Measurements from ENCODE around the gene E2F2.
"Not testable (repeated sequence)": the region's sequence is repeated elsewhere in the genome, so short reads cannot be mapped to it uniquely, and the experiment has no call there.

The E2F2 gene

DNA sequence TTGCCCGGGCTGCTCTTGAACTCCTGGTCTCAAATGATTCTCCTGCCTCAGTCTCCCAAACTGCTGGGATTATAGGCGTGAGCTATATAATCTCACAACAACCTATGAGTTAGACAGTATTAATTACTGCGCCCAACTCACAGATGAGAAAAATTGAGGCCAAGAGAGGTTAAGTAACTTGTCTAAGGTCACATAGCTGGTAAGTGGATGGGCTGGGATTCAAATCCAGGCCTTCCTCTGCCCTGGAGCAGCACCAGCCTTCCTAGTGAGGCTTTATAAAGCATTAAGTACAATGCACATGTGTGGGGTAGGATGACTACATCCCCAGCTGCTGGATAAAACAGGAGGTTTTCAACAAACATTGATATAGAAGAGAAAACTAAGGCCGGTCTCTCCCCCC is 15.1 kb downstream of the E2F2 start:
- Mint-ChIP-seq H3K27ac (no peak overlapping the region), H3K4me1 (no peaks in the 10 kb centered on the region), H3K4me3 (no peak overlapping the region), H3K36me3 (ENCODE audit: low read depth) (peaks cover 18% of the 10 kb centered on the region), H3K9me3 (no peaks in the 10 kb centered on the region), H3K27me3 (ENCODE audit: low read depth, poor library complexity) (no peaks in the 10 kb centered on the region)
- TF ChIP-seq, protein P1, sequence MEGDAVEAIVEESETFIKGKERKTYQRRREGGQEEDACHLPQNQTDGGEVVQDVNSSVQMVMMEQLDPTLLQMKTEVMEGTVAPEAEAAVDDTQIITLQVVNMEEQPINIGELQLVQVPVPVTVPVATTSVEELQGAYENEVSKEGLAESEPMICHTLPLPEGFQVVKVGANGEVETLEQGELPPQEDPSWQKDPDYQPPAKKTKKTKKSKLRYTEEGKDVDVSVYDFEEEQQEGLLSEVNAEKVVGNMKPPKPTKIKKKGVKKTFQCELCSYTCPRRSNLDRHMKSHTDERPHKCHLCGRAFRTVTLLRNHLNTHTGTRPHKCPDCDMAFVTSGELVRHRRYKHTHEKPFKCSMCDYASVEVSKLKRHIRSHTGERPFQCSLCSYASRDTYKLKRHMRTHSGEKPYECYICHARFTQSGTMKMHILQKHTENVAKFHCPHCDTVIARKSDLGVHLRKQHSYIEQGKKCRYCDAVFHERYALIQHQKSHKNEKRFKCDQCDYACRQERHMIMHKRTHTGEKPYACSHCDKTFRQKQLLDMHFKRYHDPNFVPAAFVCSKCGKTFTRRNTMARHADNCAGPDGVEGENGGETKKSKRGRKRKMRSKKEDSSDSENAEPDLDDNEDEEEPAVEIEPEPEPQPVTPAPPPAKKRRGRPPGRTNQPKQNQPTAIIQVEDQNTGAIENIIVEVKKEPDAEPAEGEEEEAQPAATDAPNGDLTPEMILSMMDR (IDR thresholded peaks at IDR 0.05): no peak
- no peak for DNase-seq

DNA sequence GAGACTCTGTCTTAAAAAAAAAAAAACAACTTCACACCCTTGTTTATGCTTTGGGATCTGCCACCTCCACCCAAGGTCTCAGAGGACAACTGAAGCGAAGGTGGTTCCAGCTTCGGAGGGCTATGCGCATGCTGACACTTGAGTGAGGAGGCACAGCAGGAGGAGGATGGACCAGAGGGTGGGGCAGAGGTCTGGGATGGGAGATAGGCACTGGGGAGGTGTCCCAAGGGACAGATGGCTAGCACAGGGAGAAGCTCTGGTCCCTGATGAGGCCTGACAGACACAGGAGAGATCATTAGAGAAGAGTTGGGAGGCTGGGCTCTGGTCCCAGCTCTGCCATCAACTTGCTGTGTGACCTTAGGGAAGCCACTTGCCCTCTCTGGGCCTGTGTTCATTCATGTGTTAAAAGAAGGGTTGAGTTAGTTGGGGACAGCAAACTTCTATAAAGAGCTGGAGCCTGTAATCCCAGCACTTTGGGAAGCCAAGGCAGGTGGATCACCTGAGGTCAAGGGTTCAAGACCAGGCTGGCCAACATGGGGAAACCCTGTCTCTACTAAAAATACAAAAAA is 16.8 kb downstream of the E2F2 start:
- TF ChIP-seq, protein P1 (IDR thresholded peaks at IDR 0.05): no peak
- H3K4me3 Mint-ChIP-seq: no peak overlapping the region
- H3K4me1 Mint-ChIP-seq: no peaks in the 10 kb centered on the region
- no peak for DNase-seq
- no peaks in the 10 kb centered on the region for H3K27me3 Mint-ChIP-seq (ENCODE audit: low read depth, poor library complexity)
- H3K27ac Mint-ChIP-seq: no peak overlapping the region
- no peaks in the 10 kb centered on the region for H3K9me3 Mint-ChIP-seq
- H3K36me3 Mint-ChIP-seq (ENCODE audit: low read depth): peaks cover 15% of the 10 kb centered on the region

GRCh38 chr1:23509896-23510295 is 21.1 kb downstream of the E2F2 start:
- TF ChIP-seq, protein P1 (IDR thresholded peaks at IDR 0.05): no peak
- H3K27me3 Mint-ChIP-seq (ENCODE audit: low read depth, poor library complexity): no peaks in the 10 kb centered on the region
- DNase-seq: no peak
- H3K36me3 Mint-ChIP-seq (ENCODE audit: low read depth): peaks cover under 1% of the 10 kb centered on the region
- H3K4me1 Mint-ChIP-seq: no peaks in the 10 kb centered on the region
- no peak overlapping the region for H3K4me3 Mint-ChIP-seq
- no peaks in the 10 kb centered on the region for H3K9me3 Mint-ChIP-seq
- peak overlapping the region; percentile 73 for H3K27ac Mint-ChIP-seq

- no peaks in the 10 kb centered on the region for H3K27me3 Mint-ChIP-seq (ENCODE audit: low read depth, poor library complexity)
- H3K9me3 Mint-ChIP-seq: no peaks in the 10 kb centered on the region
- no peaks in the 10 kb centered on the region for H3K4me1 Mint-ChIP-seq
- no peaks in the 10 kb centered on the region for H3K36me3 Mint-ChIP-seq (ENCODE audit: low read depth)
- TF ChIP-seq, protein P1 (IDR thresholded peaks at IDR 0.05): no peak
- H3K4me3 Mint-ChIP-seq: no peak overlapping the region
- no peak overlapping the region for H3K27ac Mint-ChIP-seq
- DNase-seq: no peak
Observed at GRCh38 chr1:23506376-23507107, 24.5 kb downstream of the E2F2 start.

DNA sequence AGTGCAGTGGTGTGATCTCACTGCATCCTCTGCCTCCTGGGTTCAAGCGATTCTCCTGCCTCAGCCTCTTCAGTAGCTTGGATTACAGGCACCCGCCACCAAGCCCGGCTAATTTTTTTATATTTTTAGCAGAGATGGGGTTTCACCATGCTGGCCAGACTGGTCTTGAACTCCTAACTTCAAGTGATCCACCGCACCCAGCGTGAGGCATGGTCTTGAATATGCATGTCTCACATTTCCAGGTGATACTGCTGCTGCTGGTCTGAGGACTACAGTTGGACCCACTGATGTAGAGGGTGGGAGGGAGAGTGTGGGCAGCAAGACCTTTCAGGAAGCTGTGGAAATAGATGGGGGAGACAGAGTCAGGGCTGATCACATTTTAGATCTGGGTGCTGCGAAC is 25.2 kb downstream of the E2F2 start:
- DNase-seq: no peak
- H3K27ac Mint-ChIP-seq: no peak overlapping the region
- no peaks in the 10 kb centered on the region for H3K36me3 Mint-ChIP-seq (ENCODE audit: low read depth)
- no peak overlapping the region for H3K4me3 Mint-ChIP-seq
- no peaks in the 10 kb centered on the region for H3K27me3 Mint-ChIP-seq (ENCODE audit: low read depth, poor library complexity)
- H3K9me3 Mint-ChIP-seq: no peaks in the 10 kb centered on the region
- H3K4me1 Mint-ChIP-seq: no peaks in the 10 kb centered on the region
- TF ChIP-seq, protein P1 (IDR thresholded peaks at IDR 0.05): no peak

GRCh38 chr1:23504156-23504555 is 26.9 kb downstream of the E2F2 start:
- H3K36me3 Mint-ChIP-seq (ENCODE audit: low read depth); H3K27me3 Mint-ChIP-seq (ENCODE audit: low read depth, poor library complexity); H3K9me3 Mint-ChIP-seq; DNase-seq; H3K4me1 Mint-ChIP-seq; H3K27ac Mint-ChIP-seq; H3K4me3 Mint-ChIP-seq: not testable (repeated sequence)
